Measurements from ENCODE around the gene DOCK2.

Gene DOCK2

GRCh38 chr5:170105642-170106611, 468.9 kb downstream of the DOCK2 start, which contains the start of gene FOXI1:
Gene FOXI1, plus strand, starts transcription at chr5:170105897. Its CDS starts 61 bp downstream, at chr5:170105958.
- Histone ChIP-seq H3K4me1 (ENCODE audit: control insufficient read depth, insufficient read depth, low read length) (no peaks in the 10 kb centered on the region), H3K4me3 (ENCODE audit: low read depth, low read length) (no peak within 1 kb of the TSS), H3K27ac (ENCODE audit: extremely low read depth, low read depth, low read length) (no peak within 1 kb of the TSS), H3K36me3 (ENCODE audit: control insufficient read depth in 2 of 2, insufficient read depth in 1 of 2, low read length in 2 of 2) (no peaks in the 10 kb centered on the region), H3K9me3 (ENCODE audit: control insufficient read depth, insufficient read depth, low read depth, low read length) (no peaks in the 10 kb centered on the region)
- CTCF ChIA-PET = interaction anchor here (1.4 kb wide), 1 partner anchor 111 kb away, joined by 3 read pairs; no protein-coding TSS in a partner anchor
- TF ChIP-seq KLF1 (tag by site-specific recombination; IDR thresholded peaks at IDR 0.05) (peak; percentile 69), SCRT2 (tag by site-specific recombination; IDR thresholded peaks at IDR 0.05) (peak; percentile 72; the same call in 1 of the 2 replicates), ZSCAN16 (tag by site-specific recombination; IDR thresholded peaks at IDR 0.05) (no peak), ZBTB11 (tag by site-specific recombination; conservative IDR thresholded peaks at IDR 0.05; ENCODE audit: low read depth) (no peak)
- POLR2A ChIA-PET = no interaction called here

GRCh38 chr5:170107674-170108073, 470.6 kb downstream of the DOCK2 start:
- H3K27ac ChIP-seq (ENCODE audit: extremely low read depth, low read depth, low read length) = no peak overlapping the region
- TF ChIP-seq ZNF10 (tag by site-specific recombination; IDR thresholded peaks at IDR 0.05) (peak; percentile 67), PRDM4 (tag by site-specific recombination; IDR thresholded peaks at IDR 0.05) (no peak)
- ChIA-PET POLR2A (no interaction called here), CTCF (interaction anchor here (1.1 kb wide), 1 partner anchor 77 kb away, joined by 3 read pairs; no protein-coding TSS in a partner anchor)
- H3K4me1 ChIP-seq (ENCODE audit: control insufficient read depth, insufficient read depth, low read length) = no peaks in the 10 kb centered on the region
- no peak overlapping the region for H3K4me3 ChIP-seq (ENCODE audit: low read depth, low read length)
- H3K36me3 ChIP-seq (ENCODE audit: control insufficient read depth in 2 of 2, insufficient read depth in 1 of 2, low read length in 2 of 2) = no peaks in the 10 kb centered on the region
- H3K9me3 ChIP-seq (ENCODE audit: control insufficient read depth, insufficient read depth, low read depth, low read length) = no peaks in the 10 kb centered on the region

GRCh38 chr5:170108266-170108785, 471.3 kb downstream of the DOCK2 start:
- Histone ChIP-seq H3K4me3 (ENCODE audit: low read depth, low read length) (no peak overlapping the region), H3K27ac (ENCODE audit: extremely low read depth, low read depth, low read length) (no peak overlapping the region), H3K4me1 (ENCODE audit: control insufficient read depth, insufficient read depth, low read length) (no peaks in the 10 kb centered on the region), H3K9me3 (ENCODE audit: control insufficient read depth, insufficient read depth, low read depth, low read length) (no peaks in the 10 kb centered on the region), H3K36me3 (ENCODE audit: control insufficient read depth in 2 of 2, insufficient read depth in 1 of 2, low read length in 2 of 2) (no peaks in the 10 kb centered on the region)
- TF ChIP-seq ZNF521 (tag by site-specific recombination; IDR thresholded peaks at IDR 0.05) (no peak), ZNF24 (tag by site-specific recombination; IDR thresholded peaks at IDR 0.05) (no peak), KLF9 (tag by site-specific recombination; IDR thresholded peaks at IDR 0.05; ENCODE audit: low read depth) (no peak)
- ChIA-PET POLR2A (no interaction called here), CTCF (interaction anchor here (0.6 kb wide), 1 partner anchor 14 kb away, joined by 4 read pairs; no protein-coding TSS in a partner anchor)

Measured in HEK293 (cell line).